HUES48 (cell line): ENCODE data around the gene POLL.

Experiments
- H3K27ac ChIP-seq: one replicate; pipeline ENCODE4 v1.7.0; 2013; ENCODE audit warnings: low read depth, low read length, inconsistent platforms
- H3K27me3 ChIP-seq: 2 replicates; pipeline ENCODE4 v1.6.1; 2013; ENCODE audit warnings: mild to moderate bottlenecking, low read length; ENCODE audit not compliant: control insufficient read depth, insufficient read depth
- H3K36me3 ChIP-seq: 2 replicates; pipeline ENCODE4 v1.6.1; 2013; ENCODE audit warnings: low read length; ENCODE audit not compliant: control insufficient read depth, insufficient read depth
- H3K4me1 ChIP-seq: 2 replicates; pipeline ENCODE4 v1.6.1; 2013; ENCODE audit warnings: mild to moderate bottlenecking, low read length; ENCODE audit not compliant: control insufficient read depth, insufficient read depth
- H3K4me3 ChIP-seq: 2 replicates; pipeline ENCODE4 v1.5.1; 2013; ENCODE audit warnings: mild to moderate bottlenecking, low read depth, low read length
- H3K9ac ChIP-seq: 2 replicates; pipeline ENCODE4 v1.6.1; 2013; ENCODE audit warnings: mild to moderate bottlenecking, low read depth, low read length, moderate library complexity
- H3K9me3 ChIP-seq: 2 replicates; pipeline ENCODE4 v1.6.1; 2013; ENCODE audit warnings: low read length; ENCODE audit not compliant: control insufficient read depth, insufficient read depth

Gene POLL

DNA sequence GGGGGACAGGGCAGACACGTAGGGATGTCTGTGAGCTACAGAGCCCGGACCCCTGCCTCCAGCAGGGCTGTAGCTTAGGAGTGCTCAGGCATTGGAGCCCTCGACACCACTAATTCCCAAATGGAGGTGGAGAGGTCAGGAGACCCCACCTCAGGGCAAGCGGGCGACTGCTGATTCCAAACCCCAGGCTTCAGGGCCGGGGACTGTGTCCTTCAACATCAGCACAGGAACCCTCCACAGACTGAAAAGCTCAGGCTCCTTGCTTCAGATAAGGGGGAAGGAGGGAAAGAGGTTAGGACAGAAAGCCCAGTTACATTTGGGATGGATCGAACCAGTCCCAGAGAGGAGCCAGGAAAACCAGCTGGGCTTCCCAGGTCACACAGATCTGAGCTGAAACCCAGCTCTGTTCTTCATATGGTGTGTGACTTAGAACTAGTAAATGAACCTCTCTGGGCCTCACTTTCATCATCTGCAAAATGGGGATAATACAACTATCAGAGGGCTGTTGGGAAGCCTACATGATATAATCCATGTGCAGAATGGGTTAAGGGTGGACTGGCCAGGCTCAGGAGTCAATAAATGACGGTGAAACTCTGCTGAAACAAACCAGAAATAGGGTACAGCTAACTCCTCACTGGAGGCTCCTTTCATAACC, 16.7 kb downstream of the POLL start:
- Histone ChIP-seq H3K4me3 (no peak overlapping the region), H3K36me3 (no peaks in the 10 kb centered on the region), H3K27me3 (peaks cover 61% of the 10 kb centered on the region), H3K9ac (no peak overlapping the region), H3K4me1 (peaks cover 4% of the 10 kb centered on the region; the same call in 1 of the 2 replicates), H3K9me3 (no peaks in the 10 kb centered on the region), H3K27ac (no peak overlapping the region)

- H3K9me3 ChIP-seq = no peaks in the 10 kb centered on the region
- H3K4me3 ChIP-seq = peak overlapping the region; percentile 68
- no peaks in the 10 kb centered on the region for H3K36me3 ChIP-seq
- H3K27me3 ChIP-seq = peaks cover 67% of the 10 kb centered on the region
- H3K27ac ChIP-seq = no peak overlapping the region
- H3K4me1 ChIP-seq = peaks cover 7% of the 10 kb centered on the region; the same call in 1 of the 2 replicates
- no peak overlapping the region; the same call in 1 of the 2 replicates for H3K9ac ChIP-seq
Measured at GRCh38 chr10:101570428-101571270, 17.4 kb downstream of the POLL start.

GRCh38 chr10:101569622-101570427, 18.2 kb downstream of the POLL start:
- Histone ChIP-seq H3K36me3 (no peaks in the 10 kb centered on the region), H3K9me3 (no peaks in the 10 kb centered on the region), H3K4me3 (peak overlapping the region; percentile 68), H3K4me1 (peaks cover 7% of the 10 kb centered on the region; the same call in 1 of the 2 replicates), H3K9ac (no peak overlapping the region), H3K27me3 (peaks cover 70% of the 10 kb centered on the region), H3K27ac (no peak overlapping the region)

GRCh38 chr10:101569323-101569621, 18.8 kb downstream of the POLL start:
- H3K27me3 ChIP-seq = peaks cover 70% of the 10 kb centered on the region

DNA sequence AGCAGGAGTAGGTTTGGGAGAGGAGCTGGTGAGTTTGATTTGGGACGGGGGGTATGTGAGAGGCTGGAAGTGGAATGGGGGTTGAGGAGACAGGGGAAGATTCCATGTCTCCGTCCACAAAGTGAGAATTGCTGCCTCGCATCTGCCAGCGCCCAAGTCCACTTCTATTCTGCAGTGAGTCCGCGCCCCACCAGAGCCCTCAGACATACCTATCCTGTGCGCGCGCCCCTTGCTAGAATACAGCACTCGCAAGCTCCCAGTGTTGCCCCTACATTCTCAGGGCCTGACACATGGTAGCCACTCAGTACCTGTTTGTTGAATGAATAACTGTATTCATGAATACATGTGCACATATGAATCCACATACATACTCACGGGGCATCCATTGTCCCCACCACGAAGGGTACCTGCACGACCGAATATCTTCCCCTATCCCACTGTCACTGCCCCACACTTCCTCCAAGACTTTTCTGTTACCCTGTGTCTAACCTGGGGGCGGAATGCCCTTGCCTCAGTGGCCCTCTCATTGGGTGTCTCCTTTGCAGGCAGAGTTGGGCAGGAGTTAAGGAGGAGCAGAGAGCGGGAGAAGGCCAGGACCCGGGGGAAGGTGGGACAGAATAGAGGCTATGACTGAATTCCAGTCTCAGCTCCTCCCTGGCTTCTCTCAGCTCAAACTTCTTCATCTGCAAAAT, 19.9 kb downstream of the POLL start:
- H3K9me3 ChIP-seq = no peaks in the 10 kb centered on the region
- no peaks in the 10 kb centered on the region for H3K36me3 ChIP-seq
- no peak overlapping the region for H3K9ac ChIP-seq
- H3K27ac ChIP-seq = no peak overlapping the region
- peaks cover 7% of the 10 kb centered on the region; the same call in 1 of the 2 replicates for H3K4me1 ChIP-seq
- peaks cover 70% of the 10 kb centered on the region for H3K27me3 ChIP-seq
- no peak overlapping the region for H3K4me3 ChIP-seq

More at GRCh38 chr10:101569323-101569621, 18.8 kb downstream of the POLL start:
- no peak overlapping the region for H3K9ac ChIP-seq
- peak overlapping the region; percentile 68 for H3K4me3 ChIP-seq
- no peaks in the 10 kb centered on the region for H3K36me3 ChIP-seq
- no peak overlapping the region for H3K27ac ChIP-seq
- no peaks in the 10 kb centered on the region for H3K9me3 ChIP-seq
- peaks cover 7% of the 10 kb centered on the region; the same call in 1 of the 2 replicates for H3K4me1 ChIP-seq

DNA sequence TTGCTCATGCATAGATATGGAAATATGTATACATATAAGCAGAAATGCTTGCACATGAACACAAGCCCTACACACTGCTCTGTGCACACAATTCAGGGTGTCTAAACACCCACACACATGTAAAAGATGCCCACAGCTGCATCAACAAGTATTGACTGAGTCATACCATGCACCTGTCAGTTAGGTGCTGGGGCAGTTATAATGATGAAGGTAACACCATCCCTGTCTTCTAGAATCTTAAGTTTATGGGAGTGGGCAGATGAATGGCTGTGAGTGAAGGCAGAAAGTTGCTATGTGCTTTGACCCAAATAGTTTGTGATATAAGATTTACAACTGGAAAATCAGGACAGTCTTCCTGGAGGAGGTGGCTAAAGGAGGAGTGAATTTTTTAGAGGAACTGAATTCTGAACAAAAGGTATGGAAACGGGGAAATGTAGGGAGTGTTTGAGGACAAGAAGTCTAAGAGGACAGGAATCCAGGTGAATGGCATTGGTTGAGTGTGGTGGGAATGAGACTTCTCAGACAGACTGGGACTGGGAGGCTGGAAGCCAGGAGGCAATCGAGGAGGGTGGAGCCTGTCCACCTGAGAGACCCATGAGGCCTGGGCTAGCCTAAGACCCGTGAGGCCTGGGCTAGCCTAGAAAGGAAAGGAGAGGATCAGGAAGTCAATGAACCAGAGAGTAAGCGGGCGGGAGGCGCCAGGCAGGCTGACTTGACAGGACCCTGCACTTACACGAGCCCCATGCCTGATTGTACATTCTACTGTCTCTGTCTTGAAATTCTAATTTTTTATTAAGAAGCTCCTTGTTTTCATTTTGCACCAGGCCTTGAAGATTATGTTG, 20.7 kb downstream of the POLL start:
- Histone ChIP-seq H3K4me3 (no peak overlapping the region), H3K9ac (no peak overlapping the region), H3K27me3 (peaks cover 63% of the 10 kb centered on the region), H3K36me3 (no peaks in the 10 kb centered on the region), H3K27ac (no peak overlapping the region), H3K9me3 (no peaks in the 10 kb centered on the region), H3K4me1 (peaks cover 7% of the 10 kb centered on the region; the same call in 1 of the 2 replicates)

- no peak overlapping the region for H3K4me3 ChIP-seq
- no peak overlapping the region for H3K27ac ChIP-seq
- no peaks in the 10 kb centered on the region for H3K9me3 ChIP-seq
- H3K36me3 ChIP-seq = no peaks in the 10 kb centered on the region
- peaks cover 7% of the 10 kb centered on the region; the same call in 1 of the 2 replicates for H3K4me1 ChIP-seq
- H3K27me3 ChIP-seq = peaks cover 56% of the 10 kb centered on the region
- no peak overlapping the region for H3K9ac ChIP-seq
Measured at GRCh38 chr10:101566333-101567164, 21.5 kb downstream of the POLL start.

DNA sequence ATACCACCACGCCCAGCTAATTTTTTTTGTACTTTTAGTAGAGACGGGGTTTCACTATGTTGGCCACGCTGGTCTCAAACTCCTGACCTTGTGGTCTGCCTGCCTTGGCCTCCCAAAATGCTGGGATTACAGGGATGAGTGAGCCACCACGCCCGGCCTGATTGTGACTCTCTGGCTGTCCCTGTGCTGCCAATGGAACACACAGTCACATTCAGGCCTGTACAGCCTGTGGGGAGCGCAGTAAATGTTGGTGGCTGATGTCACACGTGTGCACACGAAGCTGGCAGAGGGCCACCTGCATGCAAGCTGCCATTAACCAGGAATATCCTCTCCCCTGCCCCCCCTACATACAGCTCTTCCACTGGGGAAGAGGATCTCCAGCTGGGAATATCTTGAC, 22.1 kb downstream of the POLL start:
- Histone ChIP-seq H3K27me3 (peaks cover 50% of the 10 kb centered on the region), H3K4me1 (peaks cover 5% of the 10 kb centered on the region; the same call in 1 of the 2 replicates), H3K4me3 (no peak overlapping the region), H3K27ac (no peak overlapping the region), H3K9me3 (no peaks in the 10 kb centered on the region), H3K9ac (no peak overlapping the region), H3K36me3 (no peaks in the 10 kb centered on the region)

GRCh38 chr10:101565370-101565900, 22.6 kb downstream of the POLL start:
- Histone ChIP-seq H3K27me3 (peaks cover 45% of the 10 kb centered on the region), H3K4me1 (peaks cover 3% of the 10 kb centered on the region; the same call in 1 of the 2 replicates), H3K36me3 (no peaks in the 10 kb centered on the region), H3K9ac (no peak overlapping the region), H3K9me3 (no peaks in the 10 kb centered on the region), H3K4me3 (no peak overlapping the region), H3K27ac (no peak overlapping the region)
